ENCODE data around the gene SHANK1.

Gene SHANK1

DNA sequence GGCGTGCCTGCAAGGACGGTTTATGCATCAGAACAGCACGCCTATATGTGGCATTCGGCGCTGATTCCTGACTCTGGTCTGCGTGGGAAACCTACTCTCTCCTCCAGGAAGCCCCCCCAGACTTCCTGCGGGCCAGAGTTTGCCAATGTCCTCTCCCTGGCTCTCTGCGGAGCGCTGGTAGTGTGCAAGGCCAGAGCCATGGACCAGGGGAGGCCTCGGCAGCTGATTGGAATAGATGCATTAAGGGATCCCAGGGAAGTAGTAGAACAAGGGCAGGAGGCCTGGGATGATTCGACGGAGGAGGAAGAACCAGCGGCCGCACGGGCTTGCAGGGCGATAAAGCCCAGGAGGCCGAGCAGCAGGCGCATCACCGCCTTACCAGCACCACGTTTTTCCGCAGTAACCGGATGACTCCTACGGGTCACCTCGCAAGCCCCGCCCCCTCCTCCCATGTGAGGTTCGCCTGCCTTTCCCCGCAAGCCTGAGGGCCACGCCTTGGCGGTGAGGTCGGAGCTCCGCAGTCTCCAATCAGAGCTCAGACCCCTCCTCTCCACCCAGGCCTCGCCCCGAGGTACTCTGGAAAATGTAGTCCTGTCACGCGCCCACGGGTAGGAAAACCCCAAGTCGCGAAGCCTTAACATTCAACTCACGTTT, 8.6 kb upstream of the SHANK1 start:
- DNase-seq (ENCODE audit: low spot score), result peak; percentile 67

DNA sequence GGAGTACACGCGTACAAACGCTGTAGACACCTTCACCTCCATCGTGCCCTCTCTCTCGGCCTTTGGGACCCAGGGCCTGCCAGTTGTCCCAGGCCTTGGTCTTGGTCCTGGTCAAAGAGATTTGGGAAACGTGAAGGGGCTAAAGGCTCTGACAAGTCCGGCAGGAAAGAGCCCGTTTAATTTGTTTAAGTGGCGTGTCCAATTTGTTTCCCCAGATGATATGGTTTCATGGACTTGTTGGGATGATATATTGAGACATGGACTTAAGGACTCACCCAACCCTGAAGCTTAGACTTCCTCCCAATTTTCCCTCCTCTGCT, 6.3 kb upstream of the SHANK1 start:
- DNase-seq (ENCODE audit: low spot score), result no peak

DNA sequence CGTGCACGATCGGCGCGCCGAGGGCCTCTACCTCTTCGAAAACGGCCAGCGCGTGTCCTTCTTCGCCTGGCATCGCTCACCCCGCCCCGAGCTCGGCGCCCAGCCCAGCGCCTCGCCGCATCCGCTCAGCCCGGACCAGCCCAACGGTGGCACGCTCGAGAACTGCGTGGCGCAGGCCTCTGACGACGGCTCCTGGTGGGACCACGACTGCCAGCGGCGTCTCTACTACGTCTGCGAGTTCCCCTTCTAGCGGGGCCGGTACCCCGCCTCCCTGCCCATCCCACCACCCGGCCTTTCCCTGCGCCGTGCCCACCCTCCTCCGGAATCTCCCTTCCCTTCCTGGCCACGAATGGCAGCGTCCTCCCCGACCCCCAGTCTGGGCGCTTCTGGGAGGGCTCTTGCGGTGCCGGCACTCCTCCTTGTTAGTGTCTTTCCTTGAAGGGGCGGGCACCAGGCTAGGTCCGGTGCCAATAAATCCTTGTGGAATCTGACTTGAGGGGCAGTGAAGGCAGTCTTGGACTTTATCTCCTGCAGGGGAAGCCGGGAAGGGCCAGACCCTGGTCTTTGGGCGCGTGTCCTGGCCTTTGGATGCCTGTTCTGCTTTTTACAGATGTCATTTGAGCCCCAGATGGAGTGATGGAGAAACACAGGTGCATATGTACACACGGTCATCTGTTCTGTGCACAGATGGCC, 5.8 kb upstream of the SHANK1 start:
- no peak for DNase-seq (ENCODE audit: low spot score)

- peak; percentile 100 for DNase-seq (ENCODE audit: low spot score)
These were observed 5.1 kb upstream of the SHANK1 start for GRCh38 chr19:50724522-50725217.

DNA sequence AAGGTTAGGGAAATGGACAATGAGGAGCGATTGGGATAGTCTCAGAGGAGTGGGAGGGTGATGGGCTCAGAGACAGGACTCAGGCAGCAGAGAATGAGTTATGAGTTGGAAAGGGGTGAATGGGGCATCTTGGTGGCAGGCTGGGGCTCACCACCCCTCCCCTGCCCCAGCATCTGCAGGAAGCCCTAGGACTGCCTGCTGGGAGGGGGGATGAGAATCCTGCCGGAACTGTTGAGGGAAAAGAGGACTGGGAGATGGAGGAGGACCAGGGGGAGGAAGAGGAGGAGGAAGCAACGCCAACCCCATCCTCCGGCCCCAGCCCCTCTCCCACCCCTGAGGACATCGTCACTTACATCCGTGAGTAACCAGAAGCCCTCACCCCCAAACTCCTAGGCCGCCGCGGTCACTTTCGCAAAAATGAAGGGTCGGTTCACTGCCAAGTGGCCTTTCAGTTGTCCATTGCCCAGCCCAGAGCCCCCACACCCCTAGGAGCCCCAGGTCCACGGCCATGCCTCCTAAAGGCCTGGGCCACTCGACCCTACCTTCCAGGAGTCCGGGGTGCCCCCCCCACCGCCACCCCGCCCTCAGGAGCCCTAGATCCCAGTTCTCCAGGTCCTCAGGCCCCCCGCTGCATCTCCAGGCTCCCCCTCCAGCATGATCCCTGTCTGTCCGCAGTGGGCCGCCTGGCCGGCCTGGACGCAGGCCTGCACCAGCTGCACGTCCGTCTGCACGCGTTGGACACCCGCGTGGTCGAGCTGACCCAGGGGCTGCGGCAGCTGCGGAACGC, 4.3 kb upstream of the SHANK1 start:
- DNase-seq (ENCODE audit: low spot score), result no peak

DNA sequence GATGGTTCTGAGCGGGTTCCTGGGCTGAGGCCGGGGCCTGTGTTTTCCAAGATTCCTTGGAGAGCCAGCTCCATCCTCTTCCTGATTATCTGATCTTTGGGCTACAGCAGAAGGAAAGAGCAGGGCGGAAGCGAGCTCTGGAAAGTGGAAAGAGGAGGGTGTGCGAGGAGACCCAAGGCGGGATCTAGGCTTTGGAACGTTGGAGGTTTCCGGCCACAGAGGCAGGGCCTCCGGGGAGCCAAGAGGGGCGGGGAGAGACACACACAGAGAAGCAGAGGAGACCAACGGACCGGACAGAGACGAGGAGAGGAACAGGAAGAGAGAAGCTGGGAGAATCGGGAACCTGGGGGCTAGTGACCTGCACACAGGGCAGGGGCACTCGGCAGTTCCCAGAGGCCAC, 3.5 kb upstream of the SHANK1 start, which contains the start of gene CLEC11A:
TSS of gene CLEC11A (plus strand) at position 296 of the 400 bp plus-strand sequence. CDS start 162 bp downstream, outside the sequence.
- DNase-seq (ENCODE audit: low spot score), result no peak

DNA sequence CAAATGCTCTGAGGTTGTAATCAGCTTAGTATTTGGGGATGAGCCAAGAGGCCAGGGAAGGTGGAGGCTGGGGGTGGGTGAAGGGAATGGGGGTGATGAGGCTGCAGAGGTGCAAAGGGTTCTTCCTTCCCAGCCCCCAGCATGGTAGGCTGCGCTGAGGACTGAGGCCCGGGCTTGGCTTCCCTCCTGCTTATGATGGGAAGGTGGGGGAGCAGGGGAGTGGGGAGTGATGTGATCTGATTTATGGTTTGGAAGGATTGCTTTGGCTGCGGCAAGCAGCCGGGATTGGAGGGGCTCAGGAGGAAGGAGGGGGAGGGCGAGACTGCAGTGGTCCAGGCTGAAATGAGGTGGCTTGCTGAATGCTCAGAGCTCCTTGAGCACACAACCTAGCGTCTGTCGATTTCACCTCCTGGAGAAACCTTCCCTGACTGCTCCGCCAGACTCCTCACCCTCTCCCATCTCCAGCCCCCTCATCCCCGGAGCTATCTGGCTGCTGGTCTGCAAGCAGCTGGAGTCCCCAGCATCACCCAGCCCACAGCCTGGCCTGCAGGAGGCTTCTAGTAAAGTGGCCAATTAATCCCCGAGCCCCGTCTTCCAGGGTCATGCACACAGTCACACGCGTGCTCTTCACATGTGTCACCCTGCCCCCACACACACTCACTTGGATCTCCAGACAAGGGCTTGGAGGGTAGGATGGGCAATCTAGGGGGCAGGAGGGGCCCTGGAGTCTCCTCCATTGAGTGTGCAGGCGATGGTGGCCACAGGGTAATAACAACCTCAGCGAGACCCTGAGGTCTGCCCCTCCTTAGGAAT, 2.8 kb upstream of the SHANK1 start:
- DNase-seq (ENCODE audit: low spot score), result no peak

- no peak for DNase-seq (ENCODE audit: low spot score)
These were observed 2.0 kb upstream of the SHANK1 start for GRCh38 chr19:50721441-50722137.

DNA sequence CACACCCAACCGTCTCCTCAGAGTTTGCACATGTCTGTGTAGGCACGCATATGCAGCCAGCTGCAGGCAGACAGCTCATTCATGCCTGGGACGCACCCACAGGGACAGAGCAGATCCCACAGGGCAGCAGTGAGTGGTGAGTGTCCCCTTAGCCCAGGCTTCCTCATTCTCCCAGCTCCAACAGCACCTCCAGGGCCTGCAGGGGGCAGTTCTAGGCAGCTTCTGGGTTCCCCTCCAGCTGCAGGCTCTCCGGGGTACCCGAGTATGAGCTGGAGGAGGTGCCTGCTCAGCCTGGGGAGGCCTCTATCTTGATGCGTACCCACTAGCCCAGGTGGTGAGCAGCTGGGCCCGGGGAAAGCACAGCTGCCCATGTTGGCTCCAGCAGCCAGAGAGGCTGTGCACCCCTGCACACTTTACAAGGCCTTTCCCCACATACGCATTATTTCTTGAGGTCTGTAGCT, 1.3 kb upstream of the SHANK1 start:
- DNase-seq (ENCODE audit: low spot score), result no peak

DNA sequence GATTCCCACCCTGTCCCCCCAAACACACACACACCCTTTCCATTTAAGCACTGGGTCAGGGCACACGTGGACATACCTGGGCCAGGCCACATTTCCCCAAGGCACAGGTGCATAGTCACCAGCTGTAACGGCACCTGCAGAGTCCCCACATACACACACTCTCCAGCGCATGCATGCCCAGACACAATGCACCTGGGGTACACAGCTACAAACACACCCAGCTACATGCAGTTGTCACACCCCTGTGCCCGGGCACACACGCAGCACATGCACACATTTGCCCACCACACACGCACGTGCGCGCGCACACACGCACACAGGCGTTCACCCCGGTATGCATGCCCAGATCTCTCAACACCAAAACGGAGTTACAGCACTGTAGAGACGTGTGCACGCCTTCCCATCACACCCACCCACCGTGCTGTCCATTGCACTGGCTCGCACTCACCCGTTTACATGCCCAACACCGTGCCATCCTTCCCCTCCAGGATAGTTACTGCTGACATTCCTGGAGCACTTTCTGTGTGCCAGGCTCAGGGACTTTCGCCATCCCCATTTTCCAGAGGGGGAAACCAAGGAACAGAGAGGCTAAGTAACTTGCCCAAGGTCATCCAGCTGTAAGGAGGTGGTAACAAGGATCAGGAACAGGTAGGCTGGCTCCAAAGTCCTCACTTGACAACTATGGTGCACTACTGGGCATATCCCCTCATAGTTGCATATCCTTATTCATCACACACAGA, 749 bp upstream of the SHANK1 start:
- no peak for DNase-seq (ENCODE audit: low spot score)

DNA sequence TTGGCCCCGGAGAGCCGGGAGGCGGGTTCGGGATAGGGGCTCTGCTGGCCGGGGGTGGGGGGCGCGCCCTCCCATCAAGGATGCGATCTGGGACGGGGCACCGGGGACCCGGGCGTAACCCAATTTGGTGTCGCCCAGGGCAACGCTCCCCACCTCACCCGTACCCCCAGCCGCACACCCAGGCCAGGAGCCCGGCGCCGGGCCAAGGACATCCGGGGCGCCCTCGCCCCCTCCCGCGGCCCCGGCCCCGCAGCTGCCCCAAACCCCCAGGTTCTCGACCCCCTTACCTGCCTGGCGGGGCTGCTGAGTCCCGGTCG, 525 bp downstream of the SHANK1 start:
- no peak for DNase-seq (ENCODE audit: low spot score)

GRCh38 chr19:50718255-50719118, 1.1 kb downstream of the SHANK1 start:
- DNase-seq (ENCODE audit: low spot score), result no peak

GRCh38 chr19:50717891-50718254, 1.7 kb downstream of the SHANK1 start:
- no peak for DNase-seq (ENCODE audit: low spot score)

- DNase-seq (ENCODE audit: low spot score), result no peak
These were observed 2.4 kb downstream of the SHANK1 start for GRCh38 chr19:50717026-50717723.

- no peak for DNase-seq (ENCODE audit: low spot score)
These were observed 3.2 kb downstream of the SHANK1 start for GRCh38 chr19:50716178-50717025.

GRCh38 chr19:50713556-50714236, 5.9 kb downstream of the SHANK1 start:
- no peak for DNase-seq (ENCODE audit: low spot score)

GRCh38 chr19:50712833-50713232, 6.8 kb downstream of the SHANK1 start:
- DNase-seq (ENCODE audit: low spot score), result no peak
